Suprapubic skin (tissue), 3 donors: ENCODE results near the gene TULP3.

ENCODE experiments used
- EP300 ChIP-seq: sonication (generic); formaldehyde crosslinking; IDR thresholded peaks from one replicate; pipeline ENCODE4 v1.6.1; 2017; ENCODE audit warnings: antibody characterized with exemption
- POLR2A ChIP-seq, 2 donors: fragments of 450-650 bp; IDR thresholded peaks; one replicate each; pipeline ENCODE4 v1.6.1; 2017; ENCODE audit warnings: antibody characterized with exemption in 2 of 2, mild to moderate bottlenecking in 2 of 2, moderate library complexity in 2 of 2
- TF ChIP-seq, protein P1 (sequence below), 2 donors: fragments of 200-600 bp in 1 of 2; fragments of 450-650 bp in 1 of 2; sonication (generic) in 1 of 2; IDR thresholded peaks; one replicate each; pipeline ENCODE4 v1.5.1; 2016 to 2019; ENCODE audit warnings: antibody characterized with exemption in 2 of 2, mild to moderate bottlenecking in 1 of 2, moderate library complexity in 1 of 2

DNA sequence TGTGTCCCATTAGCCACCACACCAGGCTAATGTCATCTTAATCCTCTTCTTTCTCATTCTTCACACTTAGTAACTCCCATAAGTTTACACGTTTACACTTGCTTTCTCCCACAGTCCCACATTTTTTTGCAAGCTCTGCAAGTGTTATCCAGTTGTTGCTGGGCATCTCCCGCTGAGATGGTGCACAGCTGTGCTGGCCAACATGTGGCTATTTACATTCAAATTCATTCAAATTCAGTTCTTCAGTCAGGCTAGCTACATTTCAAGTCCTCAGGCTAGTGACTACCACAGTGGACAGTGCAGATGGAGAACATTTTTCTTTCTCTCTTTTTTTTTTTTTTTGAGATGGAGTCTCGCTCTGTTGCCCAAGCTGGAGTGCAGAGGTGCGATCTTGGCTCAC lies 58.7 kb downstream of the TULP3 start:
- TF ChIP-seq, protein P1, sequence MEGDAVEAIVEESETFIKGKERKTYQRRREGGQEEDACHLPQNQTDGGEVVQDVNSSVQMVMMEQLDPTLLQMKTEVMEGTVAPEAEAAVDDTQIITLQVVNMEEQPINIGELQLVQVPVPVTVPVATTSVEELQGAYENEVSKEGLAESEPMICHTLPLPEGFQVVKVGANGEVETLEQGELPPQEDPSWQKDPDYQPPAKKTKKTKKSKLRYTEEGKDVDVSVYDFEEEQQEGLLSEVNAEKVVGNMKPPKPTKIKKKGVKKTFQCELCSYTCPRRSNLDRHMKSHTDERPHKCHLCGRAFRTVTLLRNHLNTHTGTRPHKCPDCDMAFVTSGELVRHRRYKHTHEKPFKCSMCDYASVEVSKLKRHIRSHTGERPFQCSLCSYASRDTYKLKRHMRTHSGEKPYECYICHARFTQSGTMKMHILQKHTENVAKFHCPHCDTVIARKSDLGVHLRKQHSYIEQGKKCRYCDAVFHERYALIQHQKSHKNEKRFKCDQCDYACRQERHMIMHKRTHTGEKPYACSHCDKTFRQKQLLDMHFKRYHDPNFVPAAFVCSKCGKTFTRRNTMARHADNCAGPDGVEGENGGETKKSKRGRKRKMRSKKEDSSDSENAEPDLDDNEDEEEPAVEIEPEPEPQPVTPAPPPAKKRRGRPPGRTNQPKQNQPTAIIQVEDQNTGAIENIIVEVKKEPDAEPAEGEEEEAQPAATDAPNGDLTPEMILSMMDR (IDR thresholded peaks at IDR 0.05): no peak
- no peak for TF ChIP-seq POLR2A (IDR thresholded peaks at IDR 0.05)
- TF ChIP-seq EP300: no peak
